Measurements from ENCODE around the gene ODR4.

- TF ChIP-seq CTCF (IDR thresholded peaks at IDR 0.05) (no peak), EP300 (IDR thresholded peaks at IDR 0.05) (no peak)
Measured at GRCh38 chr1:186403632-186404031, 28.0 kb downstream of the ODR4 start.
